OCI-LY1 (cell line): ENCODE data around the gene KCTD1.

Experiments used
- H2AFZ ChIP-seq: fragments of 200-600 bp; sonication (generic), shearing (Covaris generic); 2 replicates; pipeline ENCODE4 v1.6.0; 2014; ENCODE audit warnings: antibody characterized with exemption, mild to moderate bottlenecking, low read length
- H3F3A ChIP-seq: fragments of 200-600 bp; sonication (generic), shearing (Covaris generic); 2 replicates; pipeline ENCODE4 v1.6.0; 2014; ENCODE audit warnings: mild to moderate bottlenecking, antibody characterized with exemption, low read length, moderate library complexity; ENCODE audit not compliant: insufficient read depth
- H3K27ac ChIP-seq: fragments of 200-600 bp; sonication (generic); 2 replicates; pipeline ENCODE4 v1.5.1; 2014; ENCODE audit warnings: low read length, mixed run types, mild to moderate bottlenecking, low read depth; ENCODE audit not compliant: poor library complexity, severe bottlenecking
- H3K27me3 ChIP-seq: fragments of 200-600 bp; sonication (generic); 2 replicates; pipeline ENCODE4 v1.6.0; 2014; ENCODE audit warnings: antibody characterized with exemption, mild to moderate bottlenecking, low read length, moderate library complexity; ENCODE audit not compliant: insufficient read depth
- H3K36me3 ChIP-seq: fragments of 200-600 bp; sonication (generic); 2 replicates; pipeline ENCODE4 v1.6.1; 2014; ENCODE audit warnings: mild to moderate bottlenecking, antibody characterized with exemption, low read length, moderate library complexity, mixed read lengths; ENCODE audit not compliant: insufficient read depth
- H3K4me1 ChIP-seq: fragments of 200-600 bp; sonication (generic); 2 replicates; pipeline ENCODE4 v1.5.1; 2014; ENCODE audit warnings: mild to moderate bottlenecking, low read length, moderate library complexity; ENCODE audit not compliant: insufficient read depth, severe bottlenecking
- H3K4me2 ChIP-seq: fragments of 200-600 bp; sonication (generic), shearing (Covaris generic); 2 replicates; pipeline ENCODE4 v1.6.1; 2014; ENCODE audit warnings: low read length
- H3K4me3 ChIP-seq: fragments of 200-600 bp; sonication (generic); 2 replicates; pipeline ENCODE4 v1.5.1; 2014; ENCODE audit warnings: low read length, low read depth, mild to moderate bottlenecking, mixed read lengths; ENCODE audit not compliant: poor library complexity, severe bottlenecking
- H3K79me2 ChIP-seq: fragments of 200-600 bp; shearing (Covaris generic); 2 replicates; pipeline ENCODE4 v1.6.1; 2016; ENCODE audit warnings: mixed run types, low read length, mixed read lengths; ENCODE audit not compliant: insufficient read depth
- H3K9ac ChIP-seq: fragments of 200-600 bp; sonication (generic), shearing (Covaris generic); 2 replicates; pipeline ENCODE4 v1.6.1; 2014; ENCODE audit warnings: mild to moderate bottlenecking, low read length, mixed read lengths
- H3K9me2 ChIP-seq: fragments of 200-600 bp; sonication (generic), shearing (Covaris generic); 2 replicates; pipeline ENCODE4 v1.6.1; 2014; ENCODE audit warnings: low read depth, mild to moderate bottlenecking, low read length, mixed read lengths
- H3K9me3 ChIP-seq: fragments of 200-600 bp; shearing (Covaris generic); 2 replicates; pipeline ENCODE4 v1.6.1; 2014; ENCODE audit warnings: low read length, mixed read lengths
- H4K20me1 ChIP-seq: fragments of 200-600 bp; sonication (generic), shearing (Covaris generic); 2 replicates; pipeline ENCODE4 v1.6.0; 2016; ENCODE audit warnings: mild to moderate bottlenecking, low read length; ENCODE audit not compliant: insufficient read depth
- EZH2 ChIP-seq: fragments of 200-600 bp; sonication (generic), shearing (Covaris generic); IDR thresholded peaks from 2 replicates; pipeline ENCODE4 v1.8.0; 2017; ENCODE audit warnings: borderline replicate concordance, mixed run types, mild to moderate bottlenecking, antibody characterized with exemption, low read length, moderate library complexity, mixed read lengths
- TF ChIP-seq, protein P1 (sequence below): fragments of 200-600 bp; sonication (generic), shearing (Covaris generic); IDR thresholded peaks from 2 replicates; pipeline ENCODE4 v1.5.1; 2017; ENCODE audit warnings: mild to moderate bottlenecking, antibody characterized with exemption, low read length, moderate library complexity, mixed read lengths

KCTD1 gene

DNA sequence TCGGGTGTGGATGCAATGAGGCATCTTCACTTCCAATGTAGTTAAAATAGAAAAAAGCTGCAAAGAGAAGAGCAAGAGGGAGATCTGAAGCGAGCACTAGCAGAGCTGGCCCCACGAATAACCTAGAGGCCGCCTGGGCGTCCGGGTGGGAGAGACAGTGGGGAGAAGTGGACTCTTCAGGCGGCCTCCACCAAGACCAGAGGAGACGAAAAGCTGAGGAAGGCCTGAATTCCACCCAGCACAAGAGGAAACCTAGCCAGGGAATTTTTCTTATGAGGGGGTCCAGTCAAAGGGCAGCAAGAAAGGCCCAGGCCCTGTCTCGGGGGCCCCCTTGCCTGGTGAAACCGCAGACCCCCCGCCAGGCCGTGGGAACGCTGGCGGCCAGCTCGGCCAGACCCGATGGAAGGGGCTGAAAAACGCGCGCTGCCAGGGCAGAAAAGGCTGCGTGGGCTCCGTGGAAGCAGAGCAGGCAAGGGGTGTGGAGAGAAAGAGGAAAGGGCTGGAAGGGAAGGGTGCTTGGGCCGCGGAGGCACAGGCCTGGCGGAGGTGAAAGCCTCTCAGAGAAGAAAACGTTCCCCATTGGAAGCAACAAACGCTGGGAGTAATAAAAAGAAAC, 69.2 kb downstream of the KCTD1 start:
- Histone ChIP-seq H3K4me2 (no peak overlapping the region), H3K27ac (no peak overlapping the region)

GRCh38 chr18:26477828-26478466, 70.4 kb downstream of the KCTD1 start:
- no peak overlapping the region for H3K4me2 ChIP-seq
- H3K9me3 ChIP-seq = no peaks in the 10 kb centered on the region
- H3K9me2 ChIP-seq = no peaks in the 10 kb centered on the region
- H4K20me1 ChIP-seq = no peaks in the 10 kb centered on the region
- H3F3A ChIP-seq = no peaks in the 10 kb centered on the region
- H3K9ac ChIP-seq = no peak overlapping the region
- no peak overlapping the region for H3K27ac ChIP-seq
- H3K4me3 ChIP-seq = no peak overlapping the region
- H3K36me3 ChIP-seq = no peaks in the 10 kb centered on the region
- H2AFZ ChIP-seq = no peak overlapping the region
- H3K79me2 ChIP-seq = no peaks in the 10 kb centered on the region
- H3K4me1 ChIP-seq = no peaks in the 10 kb centered on the region
- no peaks in the 10 kb centered on the region for H3K27me3 ChIP-seq
- TF ChIP-seq EZH2 = no peak
- TF ChIP-seq, protein P1, sequence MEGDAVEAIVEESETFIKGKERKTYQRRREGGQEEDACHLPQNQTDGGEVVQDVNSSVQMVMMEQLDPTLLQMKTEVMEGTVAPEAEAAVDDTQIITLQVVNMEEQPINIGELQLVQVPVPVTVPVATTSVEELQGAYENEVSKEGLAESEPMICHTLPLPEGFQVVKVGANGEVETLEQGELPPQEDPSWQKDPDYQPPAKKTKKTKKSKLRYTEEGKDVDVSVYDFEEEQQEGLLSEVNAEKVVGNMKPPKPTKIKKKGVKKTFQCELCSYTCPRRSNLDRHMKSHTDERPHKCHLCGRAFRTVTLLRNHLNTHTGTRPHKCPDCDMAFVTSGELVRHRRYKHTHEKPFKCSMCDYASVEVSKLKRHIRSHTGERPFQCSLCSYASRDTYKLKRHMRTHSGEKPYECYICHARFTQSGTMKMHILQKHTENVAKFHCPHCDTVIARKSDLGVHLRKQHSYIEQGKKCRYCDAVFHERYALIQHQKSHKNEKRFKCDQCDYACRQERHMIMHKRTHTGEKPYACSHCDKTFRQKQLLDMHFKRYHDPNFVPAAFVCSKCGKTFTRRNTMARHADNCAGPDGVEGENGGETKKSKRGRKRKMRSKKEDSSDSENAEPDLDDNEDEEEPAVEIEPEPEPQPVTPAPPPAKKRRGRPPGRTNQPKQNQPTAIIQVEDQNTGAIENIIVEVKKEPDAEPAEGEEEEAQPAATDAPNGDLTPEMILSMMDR = no peak

More for the DNA sequence above, 69.2 kb downstream of the KCTD1 start:
- TF ChIP-seq, protein P1 = no peak
- TF ChIP-seq EZH2 = no peak
- Histone ChIP-seq H3K27me3 (no peaks in the 10 kb centered on the region), H3K9me2 (no peaks in the 10 kb centered on the region), H3K4me1 (no peaks in the 10 kb centered on the region), H3K4me3 (no peak overlapping the region), H2AFZ (no peak overlapping the region), H4K20me1 (no peaks in the 10 kb centered on the region), H3K79me2 (no peaks in the 10 kb centered on the region), H3K9ac (no peak overlapping the region), H3K9me3 (no peaks in the 10 kb centered on the region), H3F3A (no peaks in the 10 kb centered on the region), H3K36me3 (no peaks in the 10 kb centered on the region)

DNA sequence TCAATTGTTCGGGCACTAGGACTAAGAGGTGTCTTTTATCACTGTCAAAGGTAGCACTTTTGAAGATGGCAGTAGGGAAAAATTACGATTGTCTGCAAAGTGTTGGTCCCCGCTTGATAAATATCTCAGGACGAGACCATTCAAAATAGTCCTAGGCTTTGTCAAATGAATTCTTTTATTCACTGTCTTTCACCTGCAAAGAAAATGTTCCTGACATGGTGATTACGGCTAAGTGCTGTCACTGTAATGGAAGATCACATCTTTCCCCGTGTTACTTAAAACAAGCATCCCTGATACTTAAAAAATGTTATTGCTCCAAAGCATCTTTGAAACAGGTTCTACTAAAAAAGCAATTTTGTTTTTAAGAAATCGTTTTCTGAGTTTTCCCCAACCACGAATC, 71.7 kb downstream of the KCTD1 start:
- no peaks in the 10 kb centered on the region for H3K9me2 ChIP-seq
- no peaks in the 10 kb centered on the region for H3K79me2 ChIP-seq
- no peaks in the 10 kb centered on the region for H3K27me3 ChIP-seq
- no peak overlapping the region for H3K9ac ChIP-seq
- no peak overlapping the region for H3K27ac ChIP-seq
- H4K20me1 ChIP-seq = no peaks in the 10 kb centered on the region
- H2AFZ ChIP-seq = no peak overlapping the region
- H3K4me1 ChIP-seq = no peaks in the 10 kb centered on the region
- no peak overlapping the region for H3K4me3 ChIP-seq
- H3K9me3 ChIP-seq = no peaks in the 10 kb centered on the region
- no peaks in the 10 kb centered on the region for H3K36me3 ChIP-seq
- TF ChIP-seq EZH2 = no peak
- TF ChIP-seq, protein P1 = no peak
- no peak overlapping the region for H3K4me2 ChIP-seq
- no peaks in the 10 kb centered on the region for H3F3A ChIP-seq
